B cell (primary cell): Measurements from ENCODE around the gene THOC7.

Source experiments
- EZH2 ChIP-seq: IDR thresholded peaks from 2 replicates; pipeline ENCODE4 v1.6.1; 2012; ENCODE audit warnings: borderline replicate concordance, low read depth, mild to moderate bottlenecking, moderate library complexity, low read length; ENCODE audit not compliant: insufficient read depth, poor library complexity, severe bottlenecking
- TF ChIP-seq, protein P1 (sequence below): fragments of 200-600 bp; IDR thresholded peaks from one replicate; pipeline ENCODE4 v1.8.0; 2022; ENCODE audit warnings: antibody characterized with exemption, mild to moderate bottlenecking

DNA sequence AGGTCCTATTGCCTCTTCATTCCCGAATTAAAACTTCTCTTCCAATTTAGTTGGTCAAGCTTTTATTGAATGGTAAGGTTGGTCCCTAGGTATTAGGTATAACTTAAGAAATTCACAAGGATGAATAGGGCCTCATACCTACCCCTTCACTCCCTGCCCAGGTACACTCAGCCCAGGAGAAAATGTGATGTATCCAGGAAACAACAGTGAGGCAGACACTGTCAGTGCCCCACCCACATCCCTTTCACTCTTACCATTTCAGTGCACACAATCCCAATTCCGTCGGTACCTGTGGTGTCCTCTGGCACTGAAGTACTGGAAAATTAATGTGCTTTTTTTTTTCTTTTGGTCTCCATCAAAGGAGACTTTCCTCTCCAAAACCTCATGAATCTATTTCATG, 55.0 kb downstream of the THOC7 start:
- TF ChIP-seq, protein P1, sequence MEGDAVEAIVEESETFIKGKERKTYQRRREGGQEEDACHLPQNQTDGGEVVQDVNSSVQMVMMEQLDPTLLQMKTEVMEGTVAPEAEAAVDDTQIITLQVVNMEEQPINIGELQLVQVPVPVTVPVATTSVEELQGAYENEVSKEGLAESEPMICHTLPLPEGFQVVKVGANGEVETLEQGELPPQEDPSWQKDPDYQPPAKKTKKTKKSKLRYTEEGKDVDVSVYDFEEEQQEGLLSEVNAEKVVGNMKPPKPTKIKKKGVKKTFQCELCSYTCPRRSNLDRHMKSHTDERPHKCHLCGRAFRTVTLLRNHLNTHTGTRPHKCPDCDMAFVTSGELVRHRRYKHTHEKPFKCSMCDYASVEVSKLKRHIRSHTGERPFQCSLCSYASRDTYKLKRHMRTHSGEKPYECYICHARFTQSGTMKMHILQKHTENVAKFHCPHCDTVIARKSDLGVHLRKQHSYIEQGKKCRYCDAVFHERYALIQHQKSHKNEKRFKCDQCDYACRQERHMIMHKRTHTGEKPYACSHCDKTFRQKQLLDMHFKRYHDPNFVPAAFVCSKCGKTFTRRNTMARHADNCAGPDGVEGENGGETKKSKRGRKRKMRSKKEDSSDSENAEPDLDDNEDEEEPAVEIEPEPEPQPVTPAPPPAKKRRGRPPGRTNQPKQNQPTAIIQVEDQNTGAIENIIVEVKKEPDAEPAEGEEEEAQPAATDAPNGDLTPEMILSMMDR, result no peak
- TF ChIP-seq EZH2, result no peak
